PFSK-1 (cell line): ENCODE data around the gene ZSCAN9.

ENCODE experiments used
- POLR2AphosphoS5 ChIP-seq: IDR thresholded peaks from 2 replicates; pipeline ENCODE4 v1.6.1; 2012; ENCODE audit warnings: low read depth, mild to moderate bottlenecking, control low read depth, low read length, moderate library complexity
- REST ChIP-seq, 2 experiments: IDR thresholded peaks; 2 replicates each; pipeline versions ENCODE4 v1.6.1 to v1.8.0; 2011 to 2012; ENCODE audit warnings: low read depth in 2 of 2, low read length in 2 of 2, control low read depth in 1 of 2, inconsistent platforms in 1 of 2, mild to moderate bottlenecking in 1 of 2, moderate library complexity in 1 of 2; ENCODE audit not compliant: insufficient read depth in 1 of 2
- SIN3A ChIP-seq: IDR thresholded peaks from 2 replicates; pipeline ENCODE4 v1.6.1; 2012; ENCODE audit warnings: mild to moderate bottlenecking, low read length, moderate library complexity, borderline replicate concordance; ENCODE audit not compliant: insufficient read depth

DNA sequence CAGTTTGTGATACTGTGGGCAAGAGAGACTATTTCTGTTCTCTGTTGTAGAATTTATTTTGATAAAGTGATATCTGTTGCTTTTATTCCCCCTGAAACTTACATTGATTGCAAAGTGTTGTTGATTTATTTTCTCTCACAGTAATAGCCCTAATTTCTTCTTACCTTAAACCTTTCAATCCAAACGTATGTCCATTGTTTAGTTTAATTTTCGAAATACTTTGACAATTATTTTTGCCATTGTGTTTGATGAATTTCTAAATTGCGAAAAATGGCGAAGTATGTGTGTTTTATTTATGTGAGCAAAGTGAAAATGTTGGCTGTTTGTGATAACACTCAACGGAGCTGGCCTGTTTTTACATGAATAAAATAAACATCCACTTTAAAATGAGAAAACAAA, 41.5 kb downstream of the ZSCAN9 start:
- TF ChIP-seq POLR2AphosphoS5 (no peak), REST (IDR thresholded peaks at IDR 0.05; ENCODE audit: insufficient read depth in 1 of 2, low read depth in 2 of 2, low read length in 2 of 2) (no peak), SIN3A (no peak)
